Stimulated activated CD8-positive, alpha-beta memory T cell treated with anti-CD3 and anti-CD28 coated beads, Interleukin-12 subunit alpha, Interleukin-12 subunit beta, amount 100 ng/mL, for 24 hours (primary cell): ENCODE data around the gene SPSB4.
"Not testable (repeated sequence)": the region's sequence is repeated elsewhere in the genome, so short reads cannot be mapped to it uniquely, and the experiment has no call there.

Source experiments
- DNase-seq: peaks from one replicate; pipeline ENCODE4 v3.0.0-alpha.2; 2020; ENCODE audit errors: extremely low read depth

SPSB4 gene

GRCh38 chr3:141115789-141116541, 64.8 kb downstream of the SPSB4 start:
- no peak for DNase-seq

- DNase-seq = no peak
Measured at GRCh38 chr3:141116721-141117120, 65.6 kb downstream of the SPSB4 start.

GRCh38 chr3:141117982-141118381, 66.8 kb downstream of the SPSB4 start:
- not testable (repeated sequence) for DNase-seq

DNA sequence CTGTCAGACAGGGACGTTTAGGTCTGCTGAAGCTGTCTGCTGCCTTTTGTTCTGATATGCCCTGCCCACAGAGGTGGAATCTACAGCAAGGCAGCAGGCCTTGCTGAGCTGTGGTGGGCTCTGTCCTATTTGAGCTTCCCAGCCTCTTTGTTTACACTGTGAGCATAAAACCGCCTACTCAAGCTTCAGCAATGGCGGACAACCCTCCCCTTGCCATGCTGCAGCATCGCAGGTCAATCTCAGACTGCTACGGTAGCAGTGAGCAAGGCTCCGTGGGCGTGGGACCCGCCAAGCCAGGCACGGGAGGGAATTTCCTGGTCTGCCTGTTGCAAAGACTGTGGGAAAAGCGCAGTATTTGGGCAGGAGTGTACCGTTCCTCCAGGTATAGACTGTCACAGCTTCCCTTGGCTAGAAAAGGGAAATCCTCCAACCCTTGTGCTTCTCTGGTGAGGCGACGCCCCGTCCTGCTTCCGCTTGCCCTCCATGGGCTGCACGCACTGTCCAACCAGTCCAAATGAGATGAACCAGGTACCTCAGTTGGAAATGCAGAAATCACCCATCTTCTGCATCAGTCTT, 71.4 kb downstream of the SPSB4 start:
- no peak for DNase-seq

DNA sequence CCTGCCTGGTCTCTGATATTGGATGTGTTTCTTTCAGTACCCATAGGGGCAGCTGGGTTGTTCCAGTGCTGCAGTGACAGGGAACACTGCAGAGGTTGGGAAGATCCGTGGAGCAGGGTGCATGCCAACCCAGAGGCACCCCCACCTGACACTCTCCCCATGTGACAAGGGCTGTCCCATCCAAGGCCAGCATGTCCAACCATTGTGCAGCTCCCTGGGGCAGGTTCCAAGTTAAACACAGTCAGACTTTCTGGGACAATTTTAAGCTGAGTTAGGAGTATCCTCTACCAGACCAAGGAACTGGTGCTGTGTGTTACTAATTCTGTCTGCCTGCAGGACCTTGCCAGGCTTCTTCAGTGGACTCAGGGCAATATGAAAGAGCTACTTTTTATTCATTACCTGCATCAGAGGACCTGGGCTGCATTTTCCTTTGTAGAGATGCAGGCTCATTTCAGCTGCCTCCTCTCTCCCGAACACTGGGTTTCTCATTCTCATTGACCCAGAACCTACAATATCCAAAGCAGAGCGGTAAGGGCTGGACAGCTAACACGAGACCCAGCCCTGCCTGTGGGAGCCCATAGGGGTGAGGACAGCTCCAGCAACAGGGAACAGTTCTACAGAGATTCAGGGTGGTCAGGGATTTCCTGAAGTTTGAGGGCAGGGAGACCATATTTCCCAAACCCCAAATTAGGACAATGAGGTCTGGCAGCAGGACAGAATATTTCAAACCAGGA, 72.7 kb downstream of the SPSB4 start:
- no peak for DNase-seq

- DNase-seq = no peak
Measured at GRCh38 chr3:141124715-141125114, 73.6 kb downstream of the SPSB4 start.

DNA sequence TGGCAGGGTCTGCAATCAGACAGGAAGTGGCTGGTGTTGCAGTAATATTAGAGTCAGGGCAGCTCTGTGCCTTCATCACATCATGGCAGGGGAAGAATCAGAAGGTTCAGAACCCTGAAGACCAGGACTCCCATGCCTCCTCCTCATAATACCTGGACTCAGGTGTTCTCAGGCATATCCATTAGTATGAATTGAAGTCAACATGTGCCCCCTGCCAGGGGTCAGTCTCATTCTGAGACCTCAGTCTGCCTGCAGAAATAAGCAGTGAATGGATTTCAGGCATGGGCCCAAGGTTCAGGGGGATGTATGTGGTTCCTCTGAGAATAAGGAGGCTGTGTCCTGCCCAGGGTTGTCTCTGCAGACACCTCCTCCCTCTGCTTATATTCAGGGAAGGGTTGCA, 74.2 kb downstream of the SPSB4 start:
- DNase-seq = no peak

DNA sequence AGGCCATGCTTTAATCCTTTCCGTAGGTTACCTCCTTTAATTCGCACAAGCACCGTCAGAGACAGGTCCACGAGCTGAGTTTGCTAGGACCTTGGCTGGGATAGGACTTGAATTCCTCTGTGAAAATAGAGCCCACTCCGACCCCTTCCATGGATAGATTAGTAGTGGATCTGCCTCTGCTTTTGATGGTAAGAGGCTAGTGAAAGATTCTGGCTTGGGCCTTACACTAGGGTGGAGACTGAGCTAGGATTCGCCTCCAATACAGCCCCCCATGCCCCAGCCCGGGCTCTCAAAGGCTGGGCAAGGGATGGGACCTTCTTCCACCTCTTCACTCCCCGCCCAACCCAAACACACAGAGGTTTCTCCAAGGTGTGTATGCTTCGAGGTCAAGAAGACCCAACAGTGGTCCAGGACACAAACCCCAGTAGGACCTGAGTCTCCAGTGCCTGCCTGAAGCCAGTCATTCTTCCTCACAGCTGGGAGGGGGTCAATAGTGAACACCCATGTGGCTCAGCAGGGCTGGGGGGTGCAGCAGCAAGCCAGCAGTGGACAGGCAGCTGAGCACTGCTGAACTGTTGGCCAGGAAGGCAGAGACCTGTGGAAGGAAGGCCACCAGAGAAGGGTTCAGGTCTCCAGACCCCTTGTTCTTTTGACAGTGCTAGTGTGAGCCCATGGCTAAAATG, 75.7 kb downstream of the SPSB4 start:
- no peak for DNase-seq

DNA sequence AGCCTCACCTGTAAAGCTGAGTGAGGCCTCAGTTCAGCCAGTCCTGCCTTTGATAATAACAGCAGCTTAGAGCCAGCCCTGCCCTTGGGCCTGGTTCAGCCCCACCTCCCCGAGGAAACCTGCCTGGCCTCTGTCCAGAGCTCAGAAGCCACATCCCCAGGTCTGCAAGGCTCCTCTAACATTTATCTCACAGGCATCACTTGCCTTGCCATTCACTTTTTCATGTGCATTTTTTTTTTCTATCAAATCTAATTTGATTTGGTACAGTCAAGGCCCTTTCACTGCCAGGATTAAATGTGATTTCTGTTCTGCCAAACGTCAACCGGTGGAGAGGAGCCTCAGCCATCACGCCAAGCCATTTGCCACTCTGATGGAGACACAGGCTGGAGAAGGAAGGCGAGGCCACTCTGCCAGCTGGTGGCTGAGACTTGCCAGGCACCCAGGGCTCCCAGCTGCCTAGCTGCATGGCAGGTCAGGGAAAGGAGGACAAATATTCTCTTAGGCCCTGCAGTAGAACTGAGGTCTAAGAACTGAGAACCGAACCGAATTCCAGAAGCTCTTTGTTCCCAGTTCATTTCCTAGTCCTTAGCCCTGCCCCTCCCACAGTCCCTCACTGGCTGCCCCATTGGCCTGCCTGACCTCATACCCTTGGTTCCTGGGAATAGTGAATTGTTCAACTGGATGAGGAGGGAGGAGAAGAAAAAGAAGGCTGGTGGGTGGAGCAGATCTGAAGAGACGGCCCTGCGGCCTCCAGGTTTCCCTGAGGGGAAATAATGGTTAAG, 76.4 kb downstream of the SPSB4 start:
- DNase-seq = no peak

- DNase-seq = no peak
Measured at GRCh38 chr3:141128126-141128777, 77.1 kb downstream of the SPSB4 start.

DNA sequence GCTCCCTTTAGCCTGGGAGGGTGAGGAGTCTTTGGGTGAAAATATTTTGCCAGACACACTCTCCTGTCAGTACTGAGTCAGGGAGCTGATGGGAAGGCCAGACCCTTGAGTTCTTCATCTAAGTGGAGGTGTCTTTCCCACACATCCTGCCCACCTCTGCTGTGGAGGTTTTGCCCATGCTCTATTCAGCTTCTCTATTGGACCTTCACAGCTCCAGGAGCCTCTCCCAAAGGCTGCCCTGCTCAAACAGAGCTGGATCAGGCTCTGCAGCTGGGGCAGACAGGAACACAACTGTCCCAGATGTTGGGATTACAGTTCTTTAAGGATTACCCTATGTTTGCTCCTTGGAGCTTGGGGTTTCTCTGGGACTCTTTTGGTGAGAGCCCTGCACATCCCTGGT, 77.9 kb downstream of the SPSB4 start:
- no peak for DNase-seq

DNA sequence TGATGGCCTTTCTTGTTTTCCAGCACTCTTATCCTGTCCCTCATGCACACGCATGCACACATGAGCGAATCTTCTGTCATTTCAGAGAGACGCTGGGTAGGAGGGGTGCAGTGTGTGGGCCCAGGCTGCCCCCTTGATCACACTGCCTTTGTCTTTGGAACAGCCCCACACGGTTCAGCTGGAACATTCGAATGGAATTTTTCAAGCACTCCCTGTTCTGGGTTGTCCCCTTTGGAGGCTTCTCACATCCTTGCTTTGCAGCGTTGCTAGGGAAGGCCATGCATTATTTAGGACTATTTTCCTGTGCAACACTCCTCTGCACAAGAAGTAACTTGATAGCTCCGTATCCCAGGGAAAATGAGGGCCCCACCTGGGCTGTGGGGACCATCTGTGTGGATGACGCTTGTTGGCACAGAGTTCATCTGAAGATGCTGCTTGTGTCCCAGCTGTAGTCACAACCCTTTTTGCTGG, 78.4 kb downstream of the SPSB4 start:
- DNase-seq = no peak

GRCh38 chr3:141143517-141143916, 92.4 kb downstream of the SPSB4 start:
- no peak for DNase-seq

DNA sequence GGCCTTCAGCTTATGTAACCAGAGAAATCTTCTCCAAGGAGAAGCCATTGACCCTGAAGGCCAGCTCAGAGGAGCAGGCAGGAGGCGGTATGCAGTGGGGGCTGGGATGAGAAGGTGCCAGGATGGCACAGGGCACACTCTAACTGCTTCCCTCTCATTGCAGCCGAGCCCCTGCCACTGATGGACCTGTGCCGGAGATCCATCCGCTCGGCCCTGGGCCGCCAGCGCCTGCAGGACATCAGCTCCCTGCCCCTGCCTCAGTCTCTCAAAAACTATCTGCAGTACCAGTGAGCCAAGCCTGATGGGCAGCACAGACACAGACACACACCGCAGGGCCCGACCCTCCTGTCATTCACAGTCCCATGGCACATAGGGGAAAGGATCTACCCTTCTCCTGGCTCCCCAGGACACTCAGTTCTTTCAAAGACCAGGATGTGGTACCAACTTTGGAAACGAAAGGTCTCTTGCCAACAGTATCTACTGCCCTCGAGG, 95.9 kb downstream of the SPSB4 start:
- no peak for DNase-seq

GRCh38 chr3:141147657-141148056, 96.5 kb downstream of the SPSB4 start:
- DNase-seq = no peak

DNA sequence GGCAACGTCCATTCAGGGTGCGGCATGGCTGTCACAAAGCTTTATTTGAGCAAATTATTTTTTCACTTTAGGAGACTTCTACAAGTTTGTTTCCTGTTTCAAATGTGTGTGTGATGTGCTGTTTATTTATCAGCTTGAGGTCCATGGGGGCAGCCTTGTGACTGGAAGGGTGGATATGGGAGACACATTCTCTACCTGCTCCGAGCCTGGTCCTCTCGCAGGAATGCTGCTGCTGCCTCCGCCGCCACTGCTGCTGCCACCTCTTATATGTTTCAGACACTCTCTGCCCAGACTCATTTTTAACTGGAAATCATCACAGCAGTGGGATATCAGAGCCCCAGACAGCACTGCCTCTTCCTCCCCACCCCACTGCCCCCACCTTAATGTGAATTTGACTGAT, 97.0 kb downstream of the SPSB4 start:
- no peak for DNase-seq

DNA sequence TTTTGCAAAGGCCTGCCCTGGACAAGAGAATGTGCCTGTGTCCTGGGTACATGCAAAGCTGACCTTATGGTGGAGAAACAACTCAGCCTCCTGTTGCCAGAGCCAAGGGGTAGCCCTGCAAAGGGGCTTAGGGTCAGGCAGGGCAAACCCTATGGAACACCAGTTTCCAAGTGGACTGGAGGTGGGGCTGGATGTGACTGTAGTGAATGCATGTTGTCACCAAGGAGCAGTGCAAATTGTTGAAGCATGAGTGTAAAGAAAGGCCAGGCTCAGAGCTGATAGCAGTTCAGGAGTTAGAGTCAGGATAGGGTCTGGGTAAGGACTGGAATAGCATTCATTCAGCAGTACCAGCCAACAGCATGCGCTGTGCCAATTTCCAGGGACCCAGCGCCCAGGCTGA, 97.6 kb downstream of the SPSB4 start:
- no peak for DNase-seq

DNA sequence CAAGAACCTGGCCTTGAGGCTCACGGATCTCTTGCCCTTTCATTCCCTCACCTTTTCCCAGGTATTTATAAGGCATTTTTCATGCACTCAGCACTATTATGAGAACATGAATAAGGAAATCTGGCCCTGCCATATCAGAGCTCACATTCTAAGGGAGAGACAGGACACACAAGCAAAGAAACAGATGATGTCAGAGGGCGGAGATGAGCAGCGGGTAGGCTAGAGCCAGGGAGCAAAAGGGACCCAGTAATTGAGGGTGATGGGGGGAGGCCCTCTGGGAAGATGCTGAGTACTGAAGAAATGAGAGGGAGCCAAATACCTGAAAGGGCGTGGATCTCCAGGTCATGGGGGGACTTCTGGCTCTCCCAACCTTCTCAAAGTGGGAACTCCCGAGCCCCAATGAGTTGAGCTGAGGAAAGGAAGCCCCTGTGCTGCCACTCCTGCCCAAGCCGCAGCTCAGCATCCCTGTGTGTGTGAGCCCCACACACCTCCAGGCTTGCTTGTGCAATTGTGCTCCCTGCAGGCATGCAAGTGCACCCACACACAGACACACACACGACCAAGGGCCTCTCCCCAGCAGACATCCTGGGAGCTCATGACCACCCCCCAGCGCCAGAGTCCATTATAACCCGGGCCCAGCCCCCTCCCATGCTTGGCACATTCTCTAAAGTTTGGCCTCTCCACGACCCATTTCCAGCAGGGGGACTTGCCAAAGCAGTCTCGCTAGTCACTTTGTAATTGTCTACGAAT, 99.1 kb downstream of the SPSB4 start:
- DNase-seq = no peak

DNA sequence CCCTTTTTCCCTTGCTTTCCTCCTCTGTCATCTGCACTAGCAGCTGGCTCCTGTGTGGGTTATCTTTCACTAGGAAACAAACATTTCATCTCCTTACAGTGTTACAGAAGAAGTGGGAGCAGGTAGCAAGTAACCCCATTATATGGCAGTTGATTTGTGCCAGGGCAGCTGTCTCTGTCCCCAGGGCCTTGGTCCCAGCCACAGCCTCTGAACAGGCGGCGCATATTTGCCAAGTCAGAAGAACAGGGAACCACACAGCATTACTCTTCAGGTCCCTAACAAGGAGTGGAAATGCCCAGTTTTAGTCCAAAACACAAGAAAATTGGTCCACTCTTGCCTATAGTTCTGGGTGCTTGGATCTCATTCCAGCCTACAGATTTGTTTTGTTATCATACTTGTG, 99.8 kb downstream of the SPSB4 start:
- DNase-seq = no peak

DNA sequence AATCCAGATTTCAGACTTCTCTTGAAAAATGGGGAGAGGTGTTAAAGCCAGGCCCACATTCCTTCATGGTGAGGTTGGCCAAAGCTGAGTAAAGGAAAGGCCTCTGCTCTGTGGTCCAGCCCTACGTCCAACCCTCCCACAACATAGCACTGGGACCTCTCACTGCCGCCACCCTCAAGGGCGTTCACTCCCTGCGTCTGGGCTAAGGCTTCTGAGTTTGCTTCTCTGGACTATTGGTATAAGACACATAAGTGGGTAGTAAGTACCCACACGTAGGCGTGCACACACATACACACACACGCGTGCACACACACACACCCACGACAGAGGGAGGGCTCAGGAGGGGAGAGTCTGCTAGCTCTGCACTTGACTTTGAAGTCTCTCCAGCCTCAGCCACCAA, 100.3 kb downstream of the SPSB4 start:
- DNase-seq = no peak
